Panc1 (cell line): ENCODE measurements around the gene NUBP1. TPM values are rescaled to one million over a fixed set of nuclear protein-coding genes. Genes with fewer than 3 reads are reported as not detected.

Experiments used
- ATAC-seq: fragments of 200-7000 bp; cut with Tn5 transposase; 2 replicates; pipeline ENCODE4 v1.9.1; 2020; ENCODE audit warnings: mild to moderate bottlenecking, moderate library complexity
- BruUV-seq: library from RNA; stranded (reverse); fragments of 400-500 nt; replicated peaks from 2 replicates; lab custom pipeline; 2021; lab: Mats Ljungman, UMichigan
- CTCF ChIA-PET: fragments of 300-600 bp; sonication (Branson Sonifier 250); formaldehyde crosslinking; loops from one replicate; lab custom pipeline; 2022; ENCODE audit warnings: antibody characterized with exemption; lab: Charles Lee
- POLR2A ChIA-PET: fragments of 300-600 bp; sonication (Branson Sonifier 250); formaldehyde crosslinking; loops from one replicate; lab custom pipeline; 2022; ENCODE audit warnings: antibody characterized with exemption; lab: Charles Lee
- DNase-seq: peaks from one replicate; pipeline ENCODE4 v3.0.0-alpha.2; 2010; ENCODE audit warnings: low read depth, low spot score
- H3K27ac ChIP-seq: 2 replicates; pipeline ENCODE4 v1.5.1; 2011; ENCODE audit warnings: mild to moderate bottlenecking, low read length, inconsistent platforms
- H3K27me3 ChIP-seq: fragments of 200-500 bp; sonication (Bioruptor generic); 2 replicates; pipeline ENCODE4 v1.6.0; 2014; ENCODE audit warnings: low read length, inconsistent platforms; ENCODE audit not compliant: control insufficient read depth, insufficient read depth
- H3K36me3 ChIP-seq: fragments of 200-500 bp; sonication (Bioruptor generic); 2 replicates; pipeline ENCODE4 v1.5.1; 2014; ENCODE audit warnings: inconsistent platforms, mild to moderate bottlenecking, low read length, moderate library complexity; ENCODE audit not compliant: control insufficient read depth, insufficient read depth
- H3K4me1 ChIP-seq: 2 replicates; pipeline ENCODE4 v1.5.1; 2011; ENCODE audit warnings: inconsistent platforms, mild to moderate bottlenecking, low read length, moderate library complexity; ENCODE audit not compliant: control insufficient read depth, insufficient read depth
- H3K4me3 ChIP-seq, 2 experiments: 2 replicates each; pipeline ENCODE4 v1.5.1; 2011 to 2012; ENCODE audit warnings: low read depth in 2 of 2, low read length in 2 of 2, mild to moderate bottlenecking in 2 of 2, inconsistent platforms in 1 of 2, moderate library complexity in 1 of 2
- H3K9me3 ChIP-seq: fragments of 200-500 bp; sonication (Bioruptor generic); 2 replicates; pipeline ENCODE4 v1.5.1; 2014; ENCODE audit warnings: low read depth, mild to moderate bottlenecking, inconsistent platforms, low read length, moderate library complexity; ENCODE audit not compliant: control insufficient read depth, insufficient read depth
- CTCF ChIP-seq: fragments of 450-650 bp; IDR thresholded peaks from 2 replicates; pipeline ENCODE4 v1.5.1; 2017; ENCODE audit warnings: mild to moderate bottlenecking
- POLR2AphosphoS5 ChIP-seq: IDR thresholded peaks from 2 replicates; pipeline ENCODE4 v1.6.1; 2012; ENCODE audit warnings: mild to moderate bottlenecking, low read depth, low read length, moderate library complexity
- REST ChIP-seq, 2 experiments: IDR thresholded peaks; 2 replicates each; pipeline ENCODE4 v1.6.1; 2011 to 2012; ENCODE audit warnings: low read depth in 2 of 2, control low read depth in 1 of 2, low read length in 1 of 2, mild to moderate bottlenecking in 1 of 2, moderate library complexity in 1 of 2; ENCODE audit not compliant: insufficient read depth in 1 of 2
- SIN3A ChIP-seq: IDR thresholded peaks from 2 replicates; pipeline ENCODE4 v1.6.1; 2012; ENCODE audit warnings: low read depth, mild to moderate bottlenecking, low read length, moderate library complexity, borderline replicate concordance; ENCODE audit not compliant: insufficient read depth
- TCF7L2 ChIP-seq: IDR thresholded peaks from 2 replicates; pipeline ENCODE4 v1.6.1; 2011; ENCODE audit warnings: mild to moderate bottlenecking, low read depth, low read length, inconsistent platforms
- in situ Hi-C: cut with HindIII; loops from 2 replicates; pipeline ENCODE4 v1.10.0; 2016; ENCODE audit warnings: low sequenced_read_pairs, low pct_unique_long_range_greater_than_20kb
- intact Hi-C: fragments of 100-400 bp; cut with micrococcal nuclease; formaldehyde crosslinking; loops from one replicate; pipeline ENCODE4 v1.10.0; 2022; ENCODE audit not compliant: unreplicated experiment
- total RNA-seq: library from RNA; stranded (reverse); gene quantifications from one replicate; pipeline ENCODE4 v1.2.1, GENCODE V29; 2021; ENCODE audit not compliant: unreplicated experiment

NUBP1 gene
- total RNA-seq, 1 experiment from 2014 or later: 27.5 TPM

GRCh38 chr16:10744370-10745030 lies 858 bp downstream of the NUBP1 start:
- TF ChIP-seq POLR2AphosphoS5: no peak
- no peak for TF ChIP-seq CTCF
- no peak for TF ChIP-seq SIN3A
- TF ChIP-seq TCF7L2: no peak
- TF ChIP-seq REST (IDR thresholded peaks at IDR 0.05; ENCODE audit: insufficient read depth in 1 of 2, low read depth in 2 of 2, low read length in 1 of 2): no peak
- H3K36me3 ChIP-seq: no peaks in the 10 kb centered on the region
- no peaks in the 10 kb centered on the region for H3K9me3 ChIP-seq
- peak overlapping the region; percentile 60 to 87 for H3K4me3 ChIP-seq
- BruUV-seq: TSS peak; percentile 96
- DNase-seq (no peak), ATAC-seq (peak; percentile 9)
- intact Hi-C loops: no loop called here
- H3K27me3 ChIP-seq: no peaks in the 10 kb centered on the region
- in situ Hi-C loops: no loop called here
- peaks cover 13% of the 10 kb centered on the region; the same call in 1 of the 2 replicates for H3K4me1 ChIP-seq
- peak overlapping the region; percentile 81 for H3K27ac ChIP-seq
- ChIA-PET POLR2A (interaction anchor here (0.6 to 0.7 kb wide), 2 partner anchors 355 to 1093 kb away, joined by 3 to 5 read pairs; no protein-coding TSS in a partner anchor), CTCF (no interaction called here)

GRCh38 chr16:10745841-10746240 lies 2.2 kb downstream of the NUBP1 start:
- Histone ChIP-seq H3K9me3 (no peaks in the 10 kb centered on the region), H3K36me3 (no peaks in the 10 kb centered on the region), H3K27me3 (no peaks in the 10 kb centered on the region), H3K27ac (no peak overlapping the region), H3K4me3 (no peak overlapping the region), H3K4me1 (peaks cover 13% of the 10 kb centered on the region; the same call in 1 of the 2 replicates)
- intact Hi-C loops (no loop called here), in situ Hi-C loops (no loop called here)
- ATAC-seq (no peak), DNase-seq (no peak)
- POLR2A ChIA-PET: no interaction called here
- BruUV-seq: no TSS peak
- TF ChIP-seq REST (IDR thresholded peaks at IDR 0.05; ENCODE audit: insufficient read depth in 1 of 2, low read depth in 2 of 2, low read length in 1 of 2) (no peak), TCF7L2 (no peak), POLR2AphosphoS5 (no peak), CTCF (no peak), SIN3A (no peak)
- CTCF ChIA-PET: no interaction called here
